Esophagus muscularis mucosa (tissue), 4 donors: ENCODE data around the gene TMC5. TPM values are rescaled to one million over a fixed set of nuclear protein-coding genes. Genes with fewer than 3 reads are reported as not detected.

Experiments used
- DNase-seq: peaks from one replicate; pipeline ENCODE4 v3.0.0-alpha.2; 2017; ENCODE audit errors: extremely low spot score
- H3K27ac ChIP-seq, 4 donors: fragments of 200-600 bp; sonication (generic); replicated peaks in 1 of 4; 1 replicate in 3 of 4; 2 replicates in 1 of 4; pipeline ENCODE4 v1.5.1; 2016 to 2019; ENCODE audit warnings: mild to moderate bottlenecking in 1 of 4
- H3K27me3 ChIP-seq, 4 donors: fragments of 200-600 bp; sonication (generic); one replicate each; pipeline versions ENCODE4 v1.5.1 to v1.6.0; 2016 to 2019
- H3K36me3 ChIP-seq, 4 donors: fragments of 200-600 bp; sonication (generic); one replicate each; pipeline ENCODE4 v1.5.1; 2016 to 2019
- H3K4me1 ChIP-seq, 4 donors: fragments of 200-600 bp; sonication (generic); one replicate each; pipeline ENCODE4 v1.5.1; 2016 to 2019
- H3K4me3 ChIP-seq, 4 donors: fragments of 200-600 bp; sonication (generic); 1 replicate in 2 of 4; 2 replicates in 2 of 4; pipeline ENCODE4 v1.5.1; 2016 to 2019; ENCODE audit warnings: mild to moderate bottlenecking in 4 of 4, moderate library complexity in 1 of 4
- H3K9me3 ChIP-seq, 4 donors: fragments of 200-600 bp; sonication (generic); 1 replicate in 3 of 4; 2 replicates in 1 of 4; pipeline ENCODE4 v1.5.1; 2016 to 2019
- EP300 ChIP-seq: sonication (generic); formaldehyde crosslinking; IDR thresholded peaks from one replicate; pipeline ENCODE4 v1.6.1; 2017; ENCODE audit warnings: antibody characterized with exemption
- POLR2A ChIP-seq: fragments of 450-650 bp; IDR thresholded peaks from one replicate; pipeline ENCODE4 v1.6.1; 2017; ENCODE audit warnings: antibody characterized with exemption, moderate library complexity, mild to moderate bottlenecking, low read depth
- POLR2AphosphoS5 ChIP-seq, 2 donors: sonication (generic); formaldehyde crosslinking; IDR thresholded peaks; one replicate each; pipeline ENCODE4 v1.6.1; 2017; ENCODE audit warnings: antibody characterized with exemption in 2 of 2
- WGBS: methylation state at CpG from one replicate; pipeline ENCODE4 v1.1.5; 2018; 5-methylcytosine and 5-hydroxymethylcytosine counted together
- intact Hi-C: fragments of 100-400 bp; cut with DNase I; formaldehyde crosslinking; loops from one replicate; pipeline ENCODE4 v1.15.1; 2023
- total RNA-seq, 4 donors: library from RNA; depleted of rRNA; stranded (reverse); fragments of >200 nt; gene quantifications; one replicate each; pipeline versions ENCODE4 v1.1.0 to v1.2.1, GENCODE V29; 2016
- TF ChIP-seq, protein P1 (sequence below), 3 experiments: fragments of 200-600 bp in 2 of 3; fragments of 450-650 bp in 1 of 3; sonication (generic) in 2 of 3; IDR thresholded peaks; one replicate each; pipeline ENCODE4 v1.5.1; 2017 to 2019; ENCODE audit warnings: antibody characterized with exemption in 3 of 3, mild to moderate bottlenecking in 2 of 3, moderate library complexity in 1 of 3

The TMC5 gene
- total RNA-seq, 4 donors from 2014 or later, result under 0.01 to 0.42 (median 0.12) TPM

DNA sequence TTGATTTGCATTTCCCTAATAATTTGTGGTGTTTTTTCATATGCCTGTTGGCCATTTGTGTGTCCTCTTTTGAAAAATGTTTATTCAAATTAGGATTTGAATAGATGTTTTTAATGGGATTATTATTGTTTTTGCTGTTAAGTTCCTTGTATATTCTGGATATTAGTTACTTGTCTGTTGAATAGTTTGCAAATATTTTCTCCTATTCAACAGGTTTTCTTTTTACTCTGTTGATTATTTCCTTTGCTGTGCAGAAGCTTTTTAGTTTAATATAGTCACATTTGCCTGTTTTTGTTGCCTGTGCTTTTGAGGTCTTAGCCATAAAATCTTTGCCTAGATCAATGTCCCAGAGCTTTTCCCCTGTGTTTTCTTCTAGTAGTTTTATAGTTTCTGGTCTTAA lies 94.6 kb downstream of the TMC5 start:
- DNase-seq, result no peak
- Histone ChIP-seq H3K9me3 (no peaks in the 10 kb centered on the region), H3K36me3 (peaks cover 13 to 78% (median 49%) of the 10 kb centered on the region in 4 donors), H3K4me3 (no peak overlapping the region), H3K27ac (no peak overlapping the region), H3K4me1 (no peaks in the 10 kb centered on the region), H3K27me3 (no peaks in the 10 kb centered on the region)
- TF ChIP-seq, protein P1, sequence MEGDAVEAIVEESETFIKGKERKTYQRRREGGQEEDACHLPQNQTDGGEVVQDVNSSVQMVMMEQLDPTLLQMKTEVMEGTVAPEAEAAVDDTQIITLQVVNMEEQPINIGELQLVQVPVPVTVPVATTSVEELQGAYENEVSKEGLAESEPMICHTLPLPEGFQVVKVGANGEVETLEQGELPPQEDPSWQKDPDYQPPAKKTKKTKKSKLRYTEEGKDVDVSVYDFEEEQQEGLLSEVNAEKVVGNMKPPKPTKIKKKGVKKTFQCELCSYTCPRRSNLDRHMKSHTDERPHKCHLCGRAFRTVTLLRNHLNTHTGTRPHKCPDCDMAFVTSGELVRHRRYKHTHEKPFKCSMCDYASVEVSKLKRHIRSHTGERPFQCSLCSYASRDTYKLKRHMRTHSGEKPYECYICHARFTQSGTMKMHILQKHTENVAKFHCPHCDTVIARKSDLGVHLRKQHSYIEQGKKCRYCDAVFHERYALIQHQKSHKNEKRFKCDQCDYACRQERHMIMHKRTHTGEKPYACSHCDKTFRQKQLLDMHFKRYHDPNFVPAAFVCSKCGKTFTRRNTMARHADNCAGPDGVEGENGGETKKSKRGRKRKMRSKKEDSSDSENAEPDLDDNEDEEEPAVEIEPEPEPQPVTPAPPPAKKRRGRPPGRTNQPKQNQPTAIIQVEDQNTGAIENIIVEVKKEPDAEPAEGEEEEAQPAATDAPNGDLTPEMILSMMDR (IDR thresholded peaks at IDR 0.05), result no peak
- TF ChIP-seq EP300 (no peak), POLR2A (no peak), POLR2AphosphoS5 (IDR thresholded peaks at IDR 0.05) (no peak)
- intact Hi-C loops, result no loop called here

GRCh38 chr16:19513377-19514053 lies 95.8 kb downstream of the TMC5 start:
- Histone ChIP-seq H3K27me3 (no peaks in the 10 kb centered on the region), H3K27ac (no peak overlapping the region), H3K4me3 (no peak overlapping the region), H3K9me3 (no peaks in the 10 kb centered on the region), H3K36me3 (peaks cover 12 to 66% (median 43%) of the 10 kb centered on the region in 4 donors), H3K4me1 (peaks cover 0 to 8% (median 5%) of the 10 kb centered on the region in 4 donors)
- TF ChIP-seq EP300 (no peak), POLR2A (no peak), POLR2AphosphoS5 (IDR thresholded peaks at IDR 0.05) (no peak)
- TF ChIP-seq, protein P1 (IDR thresholded peaks at IDR 0.05), result no peak
- DNase-seq, result peak; percentile 21
- intact Hi-C loops, result no loop called here
- 87% methylated on average over 4 of the region's 4 CpGs for WGBS

DNA sequence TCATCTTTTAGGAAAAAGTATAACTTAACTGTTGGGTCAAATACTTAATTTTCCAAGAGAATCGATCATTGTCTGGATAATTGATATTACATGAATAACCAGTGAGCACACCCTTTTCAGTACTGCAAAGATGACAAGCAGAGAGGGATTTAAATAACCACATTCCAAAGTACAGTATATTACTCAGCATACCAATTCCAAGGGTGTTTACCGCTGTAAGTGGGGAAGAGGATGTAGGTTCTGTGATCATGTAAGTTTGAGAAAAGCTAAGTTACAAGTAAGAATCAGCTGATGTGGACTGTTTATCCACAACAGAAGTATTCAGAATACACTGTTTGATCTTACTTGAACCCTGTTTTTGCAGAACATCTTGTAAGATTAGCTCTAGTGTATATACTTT lies 98.1 kb downstream of the TMC5 start:
- H3K4me3 ChIP-seq, result no peak overlapping the region
- intact Hi-C loops, result no loop called here
- 91% methylated on average over 2 of the region's 2 CpGs for WGBS
- TF ChIP-seq POLR2AphosphoS5 (IDR thresholded peaks at IDR 0.05), result no peak
- TF ChIP-seq POLR2A, result no peak
- TF ChIP-seq EP300, result no peak
- TF ChIP-seq, protein P1 (IDR thresholded peaks at IDR 0.05), result no peak
- no peaks in the 10 kb centered on the region for H3K27me3 ChIP-seq
- H3K36me3 ChIP-seq, result peaks cover 4 to 44% (median 31%) of the 10 kb centered on the region in 4 donors
- no peaks in the 10 kb centered on the region for H3K9me3 ChIP-seq
- no peak overlapping the region for H3K27ac ChIP-seq
- peaks cover 13 to 30% (median 27%) of the 10 kb centered on the region in 4 donors for H3K4me1 ChIP-seq
- no peak for DNase-seq

DNA sequence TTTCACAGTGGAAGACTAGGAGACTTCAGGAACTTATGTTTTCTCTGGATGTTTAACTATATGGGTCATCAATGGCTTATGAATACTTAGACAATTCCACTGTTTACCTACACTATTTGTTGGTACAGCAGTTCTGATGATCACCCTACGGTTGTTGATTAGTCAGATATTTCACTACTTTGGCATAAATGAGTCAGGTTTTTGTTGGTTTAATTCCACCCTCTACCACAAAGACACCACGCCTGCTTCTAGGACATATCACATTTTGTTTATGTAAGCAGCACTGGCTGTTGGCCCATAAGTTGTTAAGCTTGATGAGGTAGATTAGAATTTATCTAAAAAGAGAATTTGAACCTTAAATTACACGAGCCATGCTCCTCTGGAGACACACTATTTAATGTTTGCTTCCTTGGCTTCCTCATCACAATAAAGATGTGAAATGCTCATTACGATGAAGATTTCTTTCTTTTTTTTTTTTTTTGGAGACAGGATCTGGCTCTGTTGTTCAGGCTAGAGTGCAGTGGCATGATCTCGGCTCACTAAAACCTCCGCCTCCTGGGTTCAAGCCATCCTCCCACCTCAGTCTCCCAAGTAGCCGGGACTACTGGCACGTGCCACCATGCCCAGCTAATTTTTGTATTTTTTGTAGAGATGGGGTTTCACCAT lies 99.9 kb downstream of the TMC5 start:
- Histone ChIP-seq H3K4me3 (no peak overlapping the region), H3K4me1 (peaks cover 16 to 40% (median 37%) of the 10 kb centered on the region in 4 donors), H3K9me3 (no peaks in the 10 kb centered on the region), H3K27me3 (no peaks in the 10 kb centered on the region), H3K36me3 (peaks cover 0 to 34% (median 26%) of the 10 kb centered on the region in 4 donors), H3K27ac (no peak overlapping the region)
- TF ChIP-seq, protein P1 (IDR thresholded peaks at IDR 0.05), result no peak
- TF ChIP-seq POLR2AphosphoS5 (IDR thresholded peaks at IDR 0.05) (no peak), POLR2A (no peak), EP300 (no peak)
- intact Hi-C loops, result no loop called here
- 85% methylated on average over 8 of the region's 8 CpGs for WGBS
- no peak for DNase-seq
